HAP-1 (cell line): ENCODE data around the gene ZNF200.
"Not testable (repeated sequence)": the region's sequence is repeated elsewhere in the genome, so short reads cannot be mapped to it uniquely, and the experiment has no call there.

ENCODE experiments used
- DNase-seq, 2 experiments: peaks; one replicate each; pipeline ENCODE4 v3.0.0-alpha.2; 2016 to 2020; ENCODE audit warnings: low spot score in 2 of 2
- H3K27me3 ChIP-seq: fragments of 250-450 bp; sonication (Bioruptor Pico); 2 replicates; pipeline ENCODE4 v1.5.1; 2020; ENCODE audit warnings: low read depth, mild to moderate bottlenecking, moderate library complexity
- H3K36me3 ChIP-seq: fragments of 250-450 bp; sonication (Bioruptor Pico); replicated peaks from 2 replicates; pipeline ENCODE4 v1.5.1; 2020; ENCODE audit warnings: mild to moderate bottlenecking
- H3K4me1 ChIP-seq: fragments of 250-450 bp; sonication (Bioruptor Pico); 2 replicates; pipeline ENCODE4 v1.5.1; 2020; ENCODE audit warnings: mild to moderate bottlenecking
- H3K4me3 ChIP-seq: fragments of 250-450 bp; sonication (Bioruptor Pico); 2 replicates; pipeline ENCODE4 v1.5.1; 2020; ENCODE audit warnings: mild to moderate bottlenecking, moderate library complexity
- H3K9me3 ChIP-seq: fragments of 250-450 bp; sonication (Bioruptor Pico); 2 replicates; pipeline ENCODE4 v1.5.1; 2020; ENCODE audit warnings: mild to moderate bottlenecking, moderate library complexity
- in situ Hi-C: fragments of 300-500 bp; cut with MboI; formaldehyde crosslinking; loops from 3 replicates; pipeline ENCODE4 v1.14.3; 2020; ENCODE audit warnings: low sequenced_read_pairs, inconsistent platforms, mixed read lengths

Gene ZNF200, protein sequence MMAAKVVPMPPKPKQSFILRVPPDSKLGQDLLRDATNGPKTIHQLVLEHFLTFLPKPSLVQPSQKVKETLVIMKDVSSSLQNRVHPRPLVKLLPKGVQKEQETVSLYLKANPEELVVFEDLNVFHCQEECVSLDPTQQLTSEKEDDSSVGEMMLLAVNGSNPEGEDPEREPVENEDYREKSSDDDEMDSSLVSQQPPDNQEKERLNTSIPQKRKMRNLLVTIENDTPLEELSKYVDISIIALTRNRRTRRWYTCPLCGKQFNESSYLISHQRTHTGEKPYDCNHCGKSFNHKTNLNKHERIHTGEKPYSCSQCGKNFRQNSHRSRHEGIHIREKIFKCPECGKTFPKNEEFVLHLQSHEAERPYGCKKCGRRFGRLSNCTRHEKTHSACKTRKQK

DNA sequence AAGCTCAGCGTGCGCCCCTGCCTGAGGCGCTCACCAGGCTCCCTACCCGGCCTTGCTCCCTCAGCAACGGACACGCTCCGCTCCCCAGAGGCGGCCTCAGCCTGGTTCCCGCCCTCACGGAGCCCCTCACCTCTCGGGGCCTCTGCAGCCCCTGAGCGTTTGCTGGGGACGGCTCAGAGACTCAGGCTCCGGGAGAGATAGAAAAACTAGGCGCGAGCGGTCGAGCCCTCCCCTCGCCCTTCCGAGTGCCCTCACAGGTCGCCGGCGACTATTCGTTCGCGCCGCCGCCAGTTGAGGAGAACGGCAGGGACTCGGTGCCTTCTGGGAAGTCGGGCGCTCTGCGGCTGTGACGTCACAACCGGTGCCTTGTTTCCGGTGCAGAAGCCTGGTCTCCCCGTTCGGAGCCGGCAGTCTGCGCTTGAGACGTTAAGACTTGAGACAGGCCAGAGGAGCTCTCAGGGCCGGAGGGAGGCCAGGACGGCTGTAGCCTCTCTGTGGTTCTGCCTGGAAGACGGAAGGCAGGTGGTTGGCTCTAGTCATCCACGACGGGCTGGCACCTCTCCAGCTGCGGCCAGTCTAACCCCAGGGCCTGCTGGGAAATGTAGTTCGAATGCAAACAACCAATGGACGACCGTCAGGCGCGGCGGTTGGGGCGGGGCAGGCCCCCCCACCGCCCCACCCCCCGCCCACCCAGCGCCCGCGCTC lies at the start of gene ZNF200:
ZNF200 (minus strand) TSS at position 302 of the 705 bp plus-strand sequence. CDS start 1,403 bp downstream, outside the sequence.
- Histone ChIP-seq H3K4me3 (peak within 1 kb of the TSS; percentile 99), H3K36me3 (peaks cover 28% of the 10 kb centered on the region), H3K4me1 (no peaks in the 10 kb centered on the region; the same call in 1 of the 2 replicates), H3K27me3 (no peaks in the 10 kb centered on the region), H3K9me3 (peaks cover 5% of the 10 kb centered on the region)
- DNase-seq, result peak; percentile 94 to 95
- in situ Hi-C loops, result no loop called here

DNA sequence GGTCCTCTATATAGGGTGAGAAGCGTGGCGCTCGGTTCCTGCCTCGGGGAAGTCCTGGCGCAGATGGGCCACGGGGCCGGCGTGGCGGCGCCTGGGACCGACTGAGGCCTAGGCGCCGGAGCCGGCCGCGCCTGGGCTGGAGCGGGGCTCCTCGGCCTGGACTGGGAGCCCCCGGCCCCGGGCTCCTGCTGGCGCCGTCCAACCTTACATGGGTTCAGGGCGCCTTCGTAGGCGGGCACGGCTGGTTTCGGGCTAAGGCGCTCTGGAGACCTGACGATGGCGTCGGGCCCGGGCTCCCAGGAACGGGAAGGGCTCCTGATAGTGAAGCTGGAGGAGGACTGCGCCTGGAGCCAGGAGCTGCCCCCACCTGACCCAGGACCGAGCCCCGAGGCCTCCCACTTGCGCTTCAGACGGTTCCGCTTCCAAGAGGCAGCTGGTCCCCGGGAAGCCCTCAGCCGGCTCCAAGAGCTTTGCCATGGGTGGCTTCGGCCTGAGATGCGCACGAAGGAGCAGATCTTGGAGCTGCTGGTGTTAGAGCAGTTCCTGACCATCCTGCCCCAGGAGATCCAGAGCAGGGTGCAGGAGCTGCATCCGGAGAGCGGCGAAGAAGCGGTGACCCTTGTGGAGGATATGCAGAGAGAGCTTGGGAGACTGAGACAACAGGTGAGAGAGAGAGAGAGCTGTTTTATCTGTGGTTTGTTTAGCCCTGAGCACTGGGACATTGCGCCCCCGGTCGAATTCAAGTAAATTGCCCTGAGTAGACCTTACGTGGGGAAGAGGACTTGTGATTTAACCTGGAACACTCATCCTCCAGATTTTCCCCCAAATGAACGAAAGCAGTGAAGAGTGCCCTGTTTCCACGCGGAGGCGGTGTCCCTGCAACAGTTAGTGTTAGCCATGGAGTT lies 48.8 kb upstream of the ZNF200 start:
- H3K4me1 ChIP-seq, result peaks cover 14% of the 10 kb centered on the region
- peaks cover 42% of the 10 kb centered on the region for H3K36me3 ChIP-seq
- no peak for DNase-seq
- H3K9me3 ChIP-seq, result peaks cover 11% of the 10 kb centered on the region
- no peaks in the 10 kb centered on the region for H3K27me3 ChIP-seq
- in situ Hi-C loops, result no loop called here
- H3K4me3 ChIP-seq, result peak overlapping the region; percentile 74

DNA sequence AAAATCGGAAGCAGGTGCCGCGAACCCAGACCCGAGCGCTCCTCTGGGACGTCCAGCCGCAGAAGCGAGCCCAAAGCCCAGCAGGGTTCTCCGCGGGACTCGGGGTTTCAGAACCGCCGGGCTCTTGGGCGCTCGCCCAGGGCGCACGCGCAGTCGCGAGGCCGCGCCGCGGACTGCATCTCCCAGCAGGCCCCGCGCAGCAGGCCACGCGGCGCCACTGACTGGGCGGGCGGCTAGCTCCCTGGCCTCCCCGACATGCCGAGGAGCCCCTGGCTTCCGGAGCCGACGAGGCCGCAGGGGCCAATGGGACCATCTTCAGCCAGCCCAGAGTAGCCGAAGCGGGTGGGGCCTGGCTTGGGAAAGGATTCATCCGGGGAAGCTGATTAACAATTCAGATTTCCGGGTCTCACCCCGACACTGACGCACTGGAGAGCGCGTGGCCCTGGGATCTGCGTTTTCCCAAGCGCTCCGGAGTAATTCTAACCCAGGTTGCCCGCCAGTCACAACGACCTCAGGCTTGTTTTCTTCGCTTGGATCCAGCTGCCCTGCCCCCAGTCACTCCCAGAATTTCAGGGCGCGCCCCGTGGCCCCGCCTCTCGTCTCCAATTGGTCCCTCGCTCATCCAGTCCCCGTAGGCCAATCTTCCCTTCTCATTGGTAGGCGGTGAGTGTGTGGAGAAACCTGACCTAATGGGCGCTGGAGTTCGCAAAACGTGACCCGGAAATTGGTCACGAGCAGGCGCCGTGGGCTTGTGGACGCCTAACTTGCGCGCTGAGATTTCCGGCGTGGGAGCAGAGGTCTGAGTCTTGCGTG lies 48.0 kb upstream of the ZNF200 start, which contains the start of gene ZNF263:
ZNF263 (plus strand) TSS at position 762 of the 813 bp plus-strand sequence. CDS start 328 bp downstream, outside the sequence.
- H3K4me1 ChIP-seq, result peaks cover 14% of the 10 kb centered on the region
- peaks cover 3% of the 10 kb centered on the region; the same call in 1 of the 2 replicates for H3K27me3 ChIP-seq
- H3K9me3 ChIP-seq, result 0 out of 2 replicates have a peak, but pooled peaks cover 4% of the 10 kb centered on the region
- DNase-seq, result peak; percentile 96 to 97
- in situ Hi-C loops, result no loop called here
- H3K36me3 ChIP-seq, result peaks cover 34% of the 10 kb centered on the region
- H3K4me3 ChIP-seq, result peak within 1 kb of the TSS; percentile 74

DNA sequence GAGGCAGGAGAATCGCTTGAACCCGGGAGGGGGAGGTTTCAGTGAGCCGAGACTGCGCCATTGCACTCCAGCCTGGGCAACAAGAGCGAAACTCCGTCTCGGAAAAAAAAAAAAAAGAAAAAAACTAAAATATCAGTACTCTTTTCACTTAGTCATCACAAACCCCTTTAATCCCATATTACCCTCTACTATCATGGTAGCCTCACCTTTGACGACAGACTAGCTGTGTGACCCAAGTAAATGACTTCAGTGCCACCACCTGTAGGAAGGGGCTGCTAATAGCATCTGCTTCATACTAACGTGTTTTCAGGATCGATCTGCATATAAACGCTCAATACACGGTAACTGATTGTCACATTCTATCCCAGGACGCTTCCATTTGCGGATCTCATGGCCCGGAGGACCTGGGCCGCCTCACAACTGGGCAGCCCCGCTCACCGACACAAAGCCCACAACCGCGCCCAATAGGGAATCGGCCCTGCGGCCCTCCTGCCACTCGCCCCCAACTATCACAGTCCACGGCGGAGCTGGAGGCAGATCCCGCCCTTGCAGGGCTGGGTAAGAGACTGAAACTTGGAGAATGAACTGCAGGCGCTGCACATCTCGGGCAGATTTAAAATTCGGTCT lies 47.3 kb upstream of the ZNF200 start:
- Histone ChIP-seq H3K9me3 (0 out of 2 replicates have a peak, but pooled peaks cover 4% of the 10 kb centered on the region), H3K4me1 (peaks cover 14% of the 10 kb centered on the region)

DNA sequence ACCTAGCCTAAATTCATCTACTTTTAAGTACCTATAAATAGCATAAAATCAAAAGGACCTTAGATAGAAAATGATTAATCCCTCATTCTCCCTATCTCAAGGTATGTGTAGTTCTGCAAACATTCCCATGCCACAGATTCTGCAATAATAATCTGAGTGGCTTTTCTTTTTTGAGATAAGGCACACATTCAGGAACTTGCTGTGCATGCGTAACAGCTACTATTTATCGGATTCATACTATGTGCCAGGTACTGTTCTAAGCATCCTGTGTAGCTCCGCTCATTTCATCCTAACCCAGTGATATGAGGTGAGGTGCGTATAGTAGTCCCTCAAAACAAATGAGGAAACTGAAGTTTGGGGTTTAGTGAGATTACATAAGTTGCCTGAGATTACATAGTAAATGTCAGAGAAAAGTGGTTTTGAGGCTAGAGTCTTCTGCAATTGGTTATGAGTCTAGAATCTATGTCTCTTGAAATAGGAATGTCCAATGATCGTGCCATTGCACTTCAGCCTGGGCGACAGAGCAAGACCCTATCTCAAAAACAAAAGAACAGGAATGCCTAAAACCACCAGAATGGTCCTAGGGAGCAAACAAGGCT lies 46.4 kb upstream of the ZNF200 start:
- Histone ChIP-seq H3K9me3 (0 out of 2 replicates have a peak, but pooled peaks cover 4% of the 10 kb centered on the region), H3K4me1 (peaks cover 14% of the 10 kb centered on the region), H3K27me3 (peaks cover 7% of the 10 kb centered on the region), H3K36me3 (peaks cover 20% of the 10 kb centered on the region), H3K4me3 (no peak overlapping the region)
- DNase-seq, result no peak
- in situ Hi-C loops, result no loop called here

More for the DNA sequence above, 47.3 kb upstream of the ZNF200 start:
- H3K36me3 ChIP-seq, result peaks cover 29% of the 10 kb centered on the region
- peak overlapping the region; percentile 74 for H3K4me3 ChIP-seq
- in situ Hi-C loops, result no loop called here
- DNase-seq, result peak; percentile 72 to 79
- peaks cover 4% of the 10 kb centered on the region; the same call in 1 of the 2 replicates for H3K27me3 ChIP-seq

DNA sequence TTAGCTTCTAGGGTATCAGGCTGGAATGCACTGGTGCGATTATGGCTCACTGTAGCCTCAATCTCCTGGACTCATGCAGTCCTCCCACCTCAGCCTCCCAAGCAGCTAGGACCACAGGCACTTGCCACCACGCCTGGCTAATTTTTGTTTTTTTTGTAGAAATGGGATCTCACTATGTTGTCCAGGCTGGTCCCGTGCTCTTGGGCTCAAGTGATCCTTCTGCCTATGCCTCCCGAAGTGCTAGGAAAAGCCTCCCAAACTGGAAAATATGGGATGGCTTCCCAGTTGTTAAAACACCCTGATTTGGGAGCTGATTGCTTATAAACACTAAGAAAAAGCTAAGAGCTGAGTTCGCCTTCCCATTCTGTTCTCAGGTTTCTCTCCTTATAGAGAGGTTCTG lies 41.7 kb upstream of the ZNF200 start:
- H3K9me3 ChIP-seq, result 0 out of 2 replicates have a peak, but pooled peaks cover 4% of the 10 kb centered on the region
- in situ Hi-C loops, result no loop called here
- H3K4me1 ChIP-seq, result no peaks in the 10 kb centered on the region
- no peaks in the 10 kb centered on the region for H3K36me3 ChIP-seq
- H3K4me3 ChIP-seq, result no peak overlapping the region
- H3K27me3 ChIP-seq, result peaks cover 7% of the 10 kb centered on the region
- no peak for DNase-seq

DNA sequence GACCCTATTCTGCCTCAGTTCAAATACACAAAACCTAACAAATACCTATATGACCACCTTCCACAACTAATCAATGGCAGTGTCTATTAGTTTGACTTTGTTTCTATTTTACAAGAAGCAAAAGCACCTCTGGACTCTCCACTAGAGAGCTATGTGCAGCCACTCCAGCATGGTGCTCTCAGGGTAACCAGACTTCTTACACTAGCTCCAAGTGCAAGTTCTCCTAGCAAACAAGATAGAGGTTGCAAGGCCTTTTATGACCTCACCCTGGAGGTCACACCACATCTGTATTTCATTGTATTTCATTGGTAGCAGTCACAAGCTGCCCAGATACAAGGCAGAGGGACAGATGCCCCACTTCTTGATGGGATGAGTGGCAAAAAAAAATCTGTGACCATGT lies 40.0 kb upstream of the ZNF200 start:
- DNase-seq, result no peak
- Histone ChIP-seq H3K36me3 (no peaks in the 10 kb centered on the region), H3K4me3 (no peak overlapping the region), H3K4me1 (no peaks in the 10 kb centered on the region), H3K27me3 (peaks cover 7% of the 10 kb centered on the region), H3K9me3 (no peaks in the 10 kb centered on the region)
- in situ Hi-C loops, result no loop called here

DNA sequence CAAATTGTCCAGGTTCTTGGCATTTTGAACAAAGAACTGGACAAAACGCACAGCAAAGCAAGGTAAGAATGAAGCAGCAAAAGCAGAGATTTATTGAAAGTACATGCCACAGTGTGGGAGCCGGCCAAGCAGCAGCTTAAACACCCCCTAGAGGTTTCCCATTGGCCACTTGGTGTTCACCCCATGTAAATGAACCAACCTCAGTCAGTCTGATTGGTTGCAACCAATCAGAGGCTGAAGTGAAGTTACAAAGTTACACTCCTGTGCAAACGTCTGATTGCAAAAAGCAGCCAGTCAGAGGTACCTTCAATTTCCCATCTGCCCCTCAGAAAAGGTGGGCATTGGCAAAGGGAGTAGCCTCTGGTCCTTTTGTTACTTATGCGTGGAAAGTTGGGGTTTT lies 39.5 kb upstream of the ZNF200 start:
- in situ Hi-C loops, result no loop called here
- Histone ChIP-seq H3K9me3 (no peaks in the 10 kb centered on the region), H3K4me1 (no peaks in the 10 kb centered on the region), H3K4me3 (no peak overlapping the region), H3K27me3 (peaks cover 7% of the 10 kb centered on the region), H3K36me3 (no peaks in the 10 kb centered on the region)
- peak in 1 of 2 experiments; percentile 24 for DNase-seq

DNA sequence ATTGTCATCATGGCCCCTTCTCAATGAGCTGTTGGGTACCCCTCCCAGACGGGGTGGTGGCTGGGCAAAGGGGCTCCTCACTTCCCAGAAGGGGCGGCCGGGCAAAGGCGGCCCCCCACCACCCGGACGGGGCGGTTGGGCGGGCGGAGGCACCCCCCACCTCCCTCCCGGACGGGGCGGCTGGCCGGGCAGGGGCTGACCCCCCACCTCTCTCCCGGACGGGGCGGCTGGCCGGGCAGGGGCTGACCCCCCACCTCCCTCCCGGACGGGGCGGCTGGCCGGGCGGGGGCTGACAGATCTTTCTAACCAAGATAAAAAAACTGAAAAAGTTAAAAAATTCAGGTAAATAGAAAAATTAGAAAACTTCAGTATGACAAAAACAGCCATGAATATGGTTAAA lies 36.3 kb upstream of the ZNF200 start:
- DNase-seq, in situ Hi-C loops, H3K36me3 ChIP-seq, H3K4me1 ChIP-seq, H3K4me3 ChIP-seq, H3K9me3 ChIP-seq, H3K27me3 ChIP-seq: not testable (repeated sequence)

DNA sequence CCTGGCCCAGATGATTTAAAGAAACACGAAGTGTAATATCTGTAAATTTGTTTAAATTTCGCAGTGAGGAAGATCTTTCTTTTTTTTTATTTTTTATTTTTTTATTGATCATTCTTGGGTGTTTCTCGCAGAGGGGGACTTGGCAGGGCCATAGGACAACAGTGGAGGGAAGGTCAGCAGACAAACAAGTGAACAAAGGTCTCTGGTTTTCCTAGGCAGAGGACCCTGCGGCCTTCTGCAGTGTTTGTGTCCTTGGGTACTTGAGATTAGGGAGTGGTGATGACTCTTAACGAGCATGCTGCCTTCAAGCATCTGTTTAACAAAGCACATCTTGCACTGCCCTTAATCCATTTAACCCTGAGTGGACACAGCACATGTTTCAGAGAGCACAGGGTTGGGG lies 35.8 kb upstream of the ZNF200 start:
- in situ Hi-C loops, H3K36me3 ChIP-seq, H3K4me3 ChIP-seq, H3K27me3 ChIP-seq, DNase-seq, H3K4me1 ChIP-seq, H3K9me3 ChIP-seq: not testable (repeated sequence)

DNA sequence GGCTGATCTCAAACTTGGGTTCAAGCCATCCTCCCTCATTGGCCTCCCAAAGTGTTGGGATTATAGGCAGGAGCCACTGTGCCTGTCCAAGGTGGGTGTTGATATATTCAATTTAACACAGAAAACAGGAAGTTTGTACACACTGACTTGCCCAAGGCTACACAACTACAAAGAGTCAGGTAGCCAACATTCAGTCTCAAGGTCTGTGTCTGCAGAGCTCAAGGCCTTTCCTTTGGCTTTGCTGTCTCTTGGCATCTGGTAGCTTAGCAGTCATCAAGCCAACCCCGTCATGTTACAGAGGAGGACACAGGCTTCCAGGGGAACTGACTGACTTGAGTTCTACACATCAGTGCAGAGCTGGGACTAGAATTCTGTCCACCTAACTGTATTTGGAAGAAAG lies 33.3 kb upstream of the ZNF200 start:
- Histone ChIP-seq H3K36me3 (no peaks in the 10 kb centered on the region), H3K4me3 (no peak overlapping the region), H3K4me1 (peaks cover 5% of the 10 kb centered on the region; the same call in 1 of the 2 replicates), H3K9me3 (peaks cover 7% of the 10 kb centered on the region), H3K27me3 (no peaks in the 10 kb centered on the region)
- in situ Hi-C loops, result no loop called here
- DNase-seq, result no peak
